LNCaP clone FGC (cell line): ENCODE results near the gene UNC119B.

ENCODE experiments used
- DNase-seq: peaks from one replicate; pipeline ENCODE4 v3.0.0-alpha.2; 2011; ENCODE audit warnings: low read depth
- H3K4me3 ChIP-seq: 2 replicates; pipeline ENCODE4 v1.5.1; 2011; ENCODE audit warnings: mild to moderate bottlenecking, low read depth, low read length, control low read depth
- TF ChIP-seq, protein P1 (sequence below): IDR thresholded peaks from 2 replicates; pipeline ENCODE4 v1.5.1; 2012; ENCODE audit warnings: mild to moderate bottlenecking; ENCODE audit not compliant: control insufficient read depth, insufficient read depth; ENCODE audit errors: extremely low read depth

Gene UNC119B

DNA sequence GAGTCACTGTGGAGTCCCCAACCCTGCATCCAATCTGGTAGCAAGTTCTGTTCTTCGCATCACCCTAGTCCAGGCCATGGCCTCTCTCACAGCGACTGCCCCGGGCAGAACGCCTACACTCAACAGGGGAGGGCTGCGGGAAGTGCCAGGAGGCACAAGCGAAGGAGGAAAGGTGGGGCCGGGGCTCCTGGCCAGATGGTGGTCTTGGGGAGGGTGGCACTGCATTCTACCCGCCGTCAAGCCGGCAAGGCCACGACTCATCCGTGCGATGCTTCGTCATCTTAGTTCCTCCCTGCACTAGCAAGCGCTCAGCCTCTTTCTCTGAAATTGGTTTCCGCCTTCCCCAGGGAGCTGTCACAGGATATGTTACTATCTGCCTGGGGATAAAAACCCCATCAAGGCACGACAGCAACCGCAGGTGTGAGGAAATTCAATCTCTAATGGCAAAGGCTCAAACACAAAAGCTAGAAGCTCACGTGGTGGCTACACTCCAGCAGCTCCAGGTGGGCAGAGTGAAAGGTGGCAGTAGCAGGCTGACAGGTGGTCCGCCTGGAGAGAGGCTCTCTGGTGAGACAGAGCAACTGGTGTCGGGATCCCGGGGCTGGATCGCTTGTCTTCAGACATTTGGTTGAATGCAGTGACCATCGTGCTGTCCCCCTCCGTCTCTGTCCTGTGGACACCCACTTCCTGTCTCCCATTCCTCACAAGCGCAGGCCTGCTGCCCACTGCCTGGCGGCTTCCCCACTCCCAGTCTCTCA lies 49.5 kb downstream of the UNC119B start:
- TF ChIP-seq, protein P1, sequence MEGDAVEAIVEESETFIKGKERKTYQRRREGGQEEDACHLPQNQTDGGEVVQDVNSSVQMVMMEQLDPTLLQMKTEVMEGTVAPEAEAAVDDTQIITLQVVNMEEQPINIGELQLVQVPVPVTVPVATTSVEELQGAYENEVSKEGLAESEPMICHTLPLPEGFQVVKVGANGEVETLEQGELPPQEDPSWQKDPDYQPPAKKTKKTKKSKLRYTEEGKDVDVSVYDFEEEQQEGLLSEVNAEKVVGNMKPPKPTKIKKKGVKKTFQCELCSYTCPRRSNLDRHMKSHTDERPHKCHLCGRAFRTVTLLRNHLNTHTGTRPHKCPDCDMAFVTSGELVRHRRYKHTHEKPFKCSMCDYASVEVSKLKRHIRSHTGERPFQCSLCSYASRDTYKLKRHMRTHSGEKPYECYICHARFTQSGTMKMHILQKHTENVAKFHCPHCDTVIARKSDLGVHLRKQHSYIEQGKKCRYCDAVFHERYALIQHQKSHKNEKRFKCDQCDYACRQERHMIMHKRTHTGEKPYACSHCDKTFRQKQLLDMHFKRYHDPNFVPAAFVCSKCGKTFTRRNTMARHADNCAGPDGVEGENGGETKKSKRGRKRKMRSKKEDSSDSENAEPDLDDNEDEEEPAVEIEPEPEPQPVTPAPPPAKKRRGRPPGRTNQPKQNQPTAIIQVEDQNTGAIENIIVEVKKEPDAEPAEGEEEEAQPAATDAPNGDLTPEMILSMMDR, result no peak
- no peak for DNase-seq
- no peak overlapping the region for H3K4me3 ChIP-seq

DNA sequence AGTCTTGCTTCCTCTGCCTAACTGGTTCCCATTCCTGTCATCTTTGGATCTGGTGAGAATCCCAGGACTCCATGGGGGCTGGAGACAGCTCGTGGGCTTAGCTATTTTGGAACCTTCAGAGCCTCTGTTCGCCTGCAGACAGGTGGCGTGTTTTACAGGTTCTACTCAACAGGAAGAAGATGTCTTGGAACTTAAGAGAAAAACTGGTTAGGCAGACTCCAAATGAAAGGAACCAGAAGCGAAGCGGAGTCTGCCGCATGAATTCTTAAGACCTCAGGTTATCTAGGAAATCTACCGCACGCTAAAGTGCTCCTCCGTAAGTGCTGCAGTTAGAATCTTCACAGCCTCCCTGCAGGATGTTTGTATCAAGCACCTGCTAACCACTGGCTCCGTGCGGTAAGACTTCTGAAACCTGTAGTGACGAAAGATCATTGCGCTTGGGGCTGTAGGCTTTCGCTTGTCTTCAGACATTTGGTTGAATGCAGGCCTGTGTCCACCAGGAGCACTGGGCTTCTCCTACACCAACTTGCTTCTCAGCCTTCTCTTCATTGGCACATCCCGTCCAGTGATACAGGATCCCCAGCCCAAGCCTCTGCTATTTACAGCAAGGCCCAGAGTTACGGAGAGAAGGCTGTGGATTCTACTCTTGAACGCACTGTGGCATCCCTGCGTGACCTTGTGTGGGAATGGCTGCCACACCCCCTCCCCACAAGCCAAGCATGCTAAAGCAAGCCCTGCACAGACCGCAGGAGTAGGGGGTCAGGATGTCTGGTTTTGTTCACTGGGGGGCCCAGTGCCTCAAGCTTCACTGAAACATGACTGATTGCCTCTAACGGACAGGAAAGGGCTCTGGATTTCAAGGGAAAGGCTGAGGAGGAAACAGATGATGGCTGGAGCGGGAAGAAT lies 50.3 kb downstream of the UNC119B start:
- no peak for DNase-seq
- TF ChIP-seq, protein P1, result no peak
- H3K4me3 ChIP-seq, result no peak overlapping the region

DNA sequence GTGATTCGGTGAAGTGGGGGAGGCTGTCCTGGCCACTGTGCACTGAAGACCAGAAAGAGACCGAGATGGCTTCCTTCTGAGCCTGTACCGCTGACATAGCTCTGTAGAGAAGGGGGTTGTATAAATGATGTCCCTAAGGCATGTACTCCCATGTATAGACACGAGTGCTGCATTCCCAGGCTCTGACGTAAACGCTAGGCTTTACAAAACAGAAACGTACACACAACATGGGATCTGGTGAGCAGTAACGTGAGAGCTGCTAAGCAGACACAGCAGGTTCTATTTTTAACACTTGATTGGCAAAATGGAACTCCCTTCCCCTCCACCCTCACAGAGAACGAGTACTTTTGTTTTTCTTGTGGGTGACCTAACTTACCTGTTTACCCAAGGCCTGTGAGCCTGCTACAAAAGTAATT lies 51.3 kb downstream of the UNC119B start:
- DNase-seq, result no peak
- no peak overlapping the region for H3K4me3 ChIP-seq
- TF ChIP-seq, protein P1, result no peak

DNA sequence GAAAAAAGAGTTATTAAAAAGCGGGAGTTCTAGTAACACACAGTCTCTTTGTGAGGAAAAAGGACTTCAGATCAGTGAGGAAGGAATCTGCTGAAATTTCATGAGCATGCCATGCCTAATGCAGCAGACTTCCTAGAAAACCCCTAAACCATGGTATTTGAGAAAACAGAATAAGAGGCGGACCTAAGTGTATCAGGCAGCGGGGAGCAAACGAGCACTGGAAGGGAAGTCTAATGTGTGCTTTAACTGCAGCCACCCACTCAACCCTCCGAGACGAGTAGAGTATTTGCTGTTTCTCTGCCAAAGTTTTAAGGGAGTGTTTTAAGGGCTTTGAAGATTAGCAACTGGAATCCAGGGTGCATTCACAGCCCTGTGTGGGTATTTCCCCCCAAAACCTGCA lies 51.8 kb downstream of the UNC119B start:
- H3K4me3 ChIP-seq, result no peak overlapping the region
- TF ChIP-seq, protein P1, result no peak
- no peak for DNase-seq

DNA sequence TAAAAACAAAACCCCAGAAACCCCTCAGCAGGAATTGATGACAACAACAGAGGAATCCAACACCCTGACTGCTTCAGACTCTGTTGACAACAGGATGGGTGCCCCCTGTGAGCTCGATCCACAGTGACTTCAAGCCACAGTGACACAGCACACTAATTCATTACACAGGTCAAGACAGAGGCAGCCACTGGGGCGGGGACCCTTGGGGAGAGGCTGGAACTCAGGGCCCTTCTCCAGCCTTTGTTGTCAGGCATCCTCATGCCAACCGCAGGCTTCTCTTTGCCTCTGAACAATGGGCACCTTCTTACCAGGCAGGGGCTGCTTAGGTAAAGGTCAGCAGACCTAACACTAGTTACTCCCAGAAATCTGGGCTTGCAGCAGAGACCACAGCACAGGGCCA lies 53.0 kb downstream of the UNC119B start:
- TF ChIP-seq, protein P1, result no peak
- no peak for DNase-seq
- no peak overlapping the region for H3K4me3 ChIP-seq

DNA sequence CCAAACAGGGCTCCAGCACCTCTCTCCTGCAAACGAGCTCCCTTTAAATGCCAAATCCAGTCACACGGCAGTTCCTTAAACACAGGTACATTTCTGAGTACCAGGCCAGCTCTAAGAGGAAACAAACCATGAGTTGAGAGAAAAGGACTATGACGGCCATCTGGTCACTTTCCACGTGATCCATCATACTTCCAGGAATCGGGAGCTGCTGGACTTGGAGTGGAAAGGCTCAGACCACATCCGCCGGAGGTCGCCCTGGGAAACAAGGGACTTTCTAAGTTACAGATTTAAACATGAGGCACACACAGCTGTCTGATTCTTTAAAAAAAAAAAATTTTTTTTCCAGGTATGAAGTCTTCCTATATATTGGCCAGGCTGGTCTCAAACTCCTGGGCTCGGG lies 54.6 kb downstream of the UNC119B start:
- no peak overlapping the region for H3K4me3 ChIP-seq
- no peak for DNase-seq
- TF ChIP-seq, protein P1, result no peak
